ENCODE results near the gene TSPAN18.

DNA sequence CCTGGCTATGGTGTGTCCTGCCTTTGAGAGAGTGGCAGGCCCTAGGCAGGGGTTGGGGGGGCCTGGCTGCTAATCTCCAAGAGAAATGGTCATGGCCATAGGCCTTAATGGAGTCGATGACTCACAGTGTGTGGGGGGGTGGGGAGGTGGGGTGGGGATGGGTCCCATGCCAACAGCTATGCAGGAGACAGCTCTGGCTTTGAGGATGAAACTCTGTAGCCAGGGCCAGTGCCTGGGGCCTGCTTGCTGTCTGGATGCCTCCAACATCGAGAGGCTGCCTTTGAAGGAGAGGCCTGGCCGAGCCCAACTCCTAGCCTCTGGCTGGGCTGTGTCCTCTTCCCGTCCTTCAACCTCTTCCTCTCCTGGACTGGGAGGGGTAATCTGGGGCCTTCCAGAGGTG, 23.9 kb upstream of the TSPAN18 start:
- TF ChIP-seq ZNF2 (tag by site-specific recombination; IDR thresholded peaks at IDR 0.05) (no peak), ZBTB44 (tag by site-specific recombination; IDR thresholded peaks at IDR 0.05) (no peak), CTCF (tag by site-specific recombination; IDR thresholded peaks at IDR 0.05) (no peak), KLF8 (tag by site-specific recombination; IDR thresholded peaks at IDR 0.05) (no peak), ZNF768 (tag by site-specific recombination; IDR thresholded peaks at IDR 0.05) (no peak), ZNF518A (tag by site-specific recombination; conservative IDR thresholded peaks at IDR 0.05; ENCODE audit: low read depth) (no peak), ZBTB7A (tag by site-specific recombination; IDR thresholded peaks at IDR 0.05; ENCODE audit: low read depth) (no peak), ZFP41 (tag by site-specific recombination; IDR thresholded peaks at IDR 0.05; ENCODE audit: borderline replicate concordance) (no peak), YY1 (tag by site-specific recombination; IDR thresholded peaks at IDR 0.05) (no peak)
- TF ChIP-seq, protein P1, sequence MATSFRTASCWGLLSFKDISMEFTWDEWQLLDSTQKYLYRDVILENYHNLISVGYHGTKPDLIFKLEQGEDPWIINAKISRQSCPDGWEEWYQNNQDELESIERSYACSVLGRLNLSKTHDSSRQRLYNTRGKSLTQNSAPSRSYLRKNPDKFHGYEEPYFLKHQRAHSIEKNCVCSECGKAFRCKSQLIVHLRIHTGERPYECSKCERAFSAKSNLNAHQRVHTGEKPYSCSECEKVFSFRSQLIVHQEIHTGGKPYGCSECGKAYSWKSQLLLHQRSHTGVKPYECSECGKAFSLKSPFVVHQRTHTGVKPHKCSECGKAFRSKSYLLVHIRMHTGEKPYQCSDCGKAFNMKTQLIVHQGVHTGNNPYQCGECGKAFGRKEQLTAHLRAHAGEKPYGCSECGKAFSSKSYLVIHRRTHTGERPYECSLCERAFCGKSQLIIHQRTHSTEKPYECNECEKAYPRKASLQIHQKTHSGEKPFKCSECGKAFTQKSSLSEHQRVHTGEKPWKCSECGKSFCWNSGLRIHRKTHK (tag by site-specific recombination; IDR thresholded peaks at IDR 0.05) = no peak
